Globus pallidus (tissue), 1 donor: ENCODE results near the gene AFF4.

ENCODE experiments used
- DNase-seq: peaks from one replicate; pipeline ENCODE4 v3.0.0-alpha.2; 2015; ENCODE audit warnings: low spot score

AFF4 gene

GRCh38 chr5:132889501-132889900, 73.9 kb downstream of the AFF4 start:
- DNase-seq = no peak

GRCh38 chr5:132887283-132887682, 76.2 kb downstream of the AFF4 start:
- DNase-seq = no peak

GRCh38 chr5:132886064-132886823, 77.2 kb downstream of the AFF4 start:
- no peak for DNase-seq

- DNase-seq = no peak
Observed at GRCh38 chr5:132884548-132884947, 78.9 kb downstream of the AFF4 start.

- peak; percentile 83 for DNase-seq
Observed at GRCh38 chr5:132883261-132883834, 80.1 kb downstream of the AFF4 start.

GRCh38 chr5:132877938-132878337, 85.5 kb downstream of the AFF4 start:
- DNase-seq = no peak

- DNase-seq = peak; percentile 61
Observed at GRCh38 chr5:132877466-132877865, 86.0 kb downstream of the AFF4 start.

- DNase-seq = no peak
Observed at GRCh38 chr5:132876020-132876759, 87.2 kb downstream of the AFF4 start.

- DNase-seq = no peak
Observed at GRCh38 chr5:132873930-132874271, 89.5 kb downstream of the AFF4 start.

GRCh38 chr5:132873119-132873929, 90.1 kb downstream of the AFF4 start, which contains the start of gene LEAP2:
TSS of gene LEAP2 (plus strand) at chr5:132873668. CDS start at chr5:132873695, 27 bp downstream.
- DNase-seq = no peak

GRCh38 chr5:132872788-132873118, 90.7 kb downstream of the AFF4 start:
- no peak for DNase-seq

GRCh38 chr5:132871459-132872284, 91.8 kb downstream of the AFF4 start:
- no peak for DNase-seq

GRCh38 chr5:132870801-132871200, 92.6 kb downstream of the AFF4 start:
- no peak for DNase-seq

- DNase-seq = no peak
Observed at GRCh38 chr5:132868754-132869153, 94.7 kb downstream of the AFF4 start.

- DNase-seq = no peak
Observed at GRCh38 chr5:132867046-132867451, 96.4 kb downstream of the AFF4 start.

GRCh38 chr5:132866342-132867045, 96.9 kb downstream of the AFF4 start, which contains the start of the genes GDF9 and UQCRQ:
TSS of gene GDF9 (minus strand) at chr5:132866469. CDS start at chr5:132864533, 1,936 bp downstream.
TSS of gene UQCRQ (plus strand) at chr5:132866642. CDS start at chr5:132866882, 240 bp downstream.
- peak; percentile 100 for DNase-seq

GRCh38 chr5:132865668-132866341, 97.6 kb downstream of the AFF4 start:
- DNase-seq = no peak

GRCh38 chr5:132860742-132861141, 102.7 kb downstream of the AFF4 start:
- no peak for DNase-seq

- DNase-seq = no peak
Observed at GRCh38 chr5:132859889-132860437, 103.5 kb downstream of the AFF4 start.

- no peak for DNase-seq
Observed at GRCh38 chr5:132856011-132856410, 107.4 kb downstream of the AFF4 start.
